Esophagus squamous epithelium (tissue), 4 donors: ENCODE results near the gene COL27A1.

Experiments used
- CTCF ChIP-seq, 6 experiments: fragments of 450-650 bp in 4 of 6; fragments of 200-600 bp in 2 of 6; sonication (generic) in 2 of 6; IDR thresholded peaks; one replicate each; pipeline ENCODE4 v1.5.1; 2016 to 2019; ENCODE audit warnings: antibody characterized with exemption in 6 of 6, mild to moderate bottlenecking in 4 of 6, moderate library complexity in 4 of 6
- POLR2A ChIP-seq, 4 donors: fragments of 450-650 bp; IDR thresholded peaks; one replicate each; pipeline ENCODE4 v1.6.1; 2017; ENCODE audit warnings: antibody characterized with exemption in 4 of 4, mild to moderate bottlenecking in 4 of 4, moderate library complexity in 3 of 4

- no peak for TF ChIP-seq CTCF (IDR thresholded peaks at IDR 0.05)
- TF ChIP-seq POLR2A (IDR thresholded peaks at IDR 0.05) = no peak
Observed at GRCh38 chr9:114289571-114290481, 134.5 kb downstream of the COL27A1 start.
